GM18508 (cell line): Measurements from ENCODE around the gene KIAA0319L.

Experiments used
- ATAC-seq: cut with Tn5 transposase; IDR thresholded peaks from one replicate; pipeline ENCODE4 v1.9.1; 2021; ENCODE audit warnings: moderate number of reproducible peaks; ENCODE audit not compliant: insufficient read depth, unreplicated experiment

KIAA0319L gene

DNA sequence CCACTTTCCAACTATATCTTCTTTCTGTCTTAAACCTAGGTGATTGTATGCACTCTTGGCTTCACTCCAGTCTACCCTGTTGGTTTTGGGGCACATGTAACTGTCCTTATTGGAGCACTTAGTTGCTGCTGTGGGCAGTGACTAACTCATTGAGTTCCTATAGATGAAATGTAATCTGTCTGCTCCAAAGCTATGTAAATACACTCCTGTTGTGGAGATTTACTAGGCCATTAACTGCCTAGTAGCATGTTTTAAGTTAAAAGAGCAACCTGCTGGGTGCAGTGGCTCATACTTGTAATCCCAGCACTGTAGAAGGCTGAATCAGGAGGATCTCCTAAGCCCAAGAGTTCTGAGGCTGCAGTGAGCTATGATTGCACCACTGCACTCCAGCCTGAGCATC, 151.1 kb downstream of the KIAA0319L start:
- no peak for ATAC-seq

GRCh38 chr1:35401049-35401448, 156.2 kb downstream of the KIAA0319L start:
- no peak for ATAC-seq

DNA sequence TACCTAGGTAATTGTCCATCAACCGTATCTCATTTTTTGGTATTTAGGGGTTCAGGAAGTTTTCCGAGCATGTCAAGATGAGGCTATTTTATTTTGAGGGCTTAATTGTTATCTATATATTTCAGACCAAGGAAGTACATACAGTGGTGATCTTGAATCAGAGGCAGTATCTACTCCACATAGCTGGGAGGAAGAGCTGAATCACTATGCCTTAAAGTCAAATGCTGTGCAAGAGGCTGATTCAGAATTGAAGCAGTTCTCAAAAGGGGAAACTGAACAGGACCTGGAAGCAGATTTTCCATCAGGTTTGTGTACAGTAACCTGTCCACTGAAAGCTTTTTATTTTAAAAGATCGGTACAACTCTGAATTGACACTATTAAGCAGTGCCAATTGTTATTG, 158.5 kb downstream of the KIAA0319L start:
- no peak for ATAC-seq

GRCh38 chr1:35394386-35394785, 162.8 kb downstream of the KIAA0319L start:
- no peak for ATAC-seq

GRCh38 chr1:35390600-35391494, 166.4 kb downstream of the KIAA0319L start:
- no peak for ATAC-seq

- no peak for ATAC-seq
Observed at GRCh38 chr1:35386959-35387358, 170.2 kb downstream of the KIAA0319L start.

DNA sequence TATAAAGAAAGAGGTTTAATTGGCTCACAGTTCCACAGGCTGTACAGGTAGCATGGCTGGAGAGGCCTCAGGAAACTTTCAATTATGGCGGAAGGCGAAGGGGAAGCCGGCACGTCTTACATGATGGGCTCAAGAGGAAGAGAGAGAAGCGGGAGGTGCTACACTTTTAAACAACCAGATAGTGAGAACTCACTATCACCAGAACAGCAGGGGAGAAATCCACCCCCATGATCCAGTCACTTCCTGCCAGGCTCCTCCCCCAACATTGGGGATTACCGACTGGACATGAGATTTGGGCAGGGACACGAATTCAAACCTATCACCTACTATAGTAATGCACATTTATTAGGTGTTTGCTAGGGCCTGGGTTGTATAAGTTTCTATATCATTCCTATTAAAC, 170.9 kb downstream of the KIAA0319L start:
- ATAC-seq = no peak
